GM23338 (cell line): ENCODE results near the gene TMA7. TPM values are rescaled to one million over a fixed set of nuclear protein-coding genes. Genes with fewer than 3 reads are reported as not detected.

Experiments
- ATAC-seq: fragments of 200-7000 bp; cut with Tn5 transposase; 3 replicates; pipeline ENCODE4 v1.9.1; 2020
- DNase-seq: peaks from one replicate; pipeline ENCODE4 v3.0.0-alpha.2; 2015; ENCODE audit warnings: low spot score
- H2AFZ ChIP-seq: fragments of 200-600 bp; sonication (generic); 2 replicates; pipeline ENCODE4 v1.8.0; 2016; ENCODE audit warnings: antibody characterized with exemption, mild to moderate bottlenecking, moderate library complexity
- H3F3A ChIP-seq: fragments of 200-600 bp; sonication (generic); replicated peaks from 2 replicates; pipeline ENCODE4 v1.8.0; 2017; ENCODE audit warnings: antibody characterized with exemption, mixed run types, low read depth
- H3K27ac ChIP-seq: fragments of 200-600 bp; sonication (generic); 2 replicates; pipeline ENCODE4 v1.6.1; 2016; ENCODE audit warnings: low read depth
- H3K27me3 ChIP-seq: fragments of 200-600 bp; sonication (generic); 2 replicates; pipeline ENCODE4 v1.8.0; 2016; ENCODE audit warnings: mild to moderate bottlenecking, mixed run types, moderate library complexity; ENCODE audit not compliant: insufficient read depth
- H3K36me3 ChIP-seq: fragments of 200-600 bp; sonication (generic); 2 replicates; pipeline ENCODE4 v1.8.0; 2016; ENCODE audit warnings: mild to moderate bottlenecking; ENCODE audit not compliant: insufficient read depth
- H3K4me1 ChIP-seq: fragments of 200-600 bp; sonication (generic); 2 replicates; pipeline ENCODE4 v1.8.0; 2016; ENCODE audit warnings: mild to moderate bottlenecking, moderate library complexity; ENCODE audit not compliant: insufficient read depth
- H3K4me2 ChIP-seq: fragments of 200-600 bp; sonication (generic); 2 replicates; pipeline ENCODE4 v1.7.1; 2017; ENCODE audit warnings: mixed run types
- H3K4me3 ChIP-seq: fragments of 200-600 bp; sonication (generic); 2 replicates; pipeline ENCODE4 v1.6.1; 2016; ENCODE audit warnings: mixed run types
- H3K79me2 ChIP-seq: fragments of 200-600 bp; sonication (generic); replicated peaks from 2 replicates; pipeline ENCODE4 v1.8.0; 2017; ENCODE audit warnings: mild to moderate bottlenecking; ENCODE audit not compliant: insufficient read depth
- H3K9me2 ChIP-seq: fragments of 200-600 bp; sonication (generic); 2 replicates; pipeline ENCODE4 v1.8.0; 2017; ENCODE audit not compliant: insufficient read depth
- H4K20me1 ChIP-seq: fragments of 200-600 bp; sonication (generic); replicated peaks from 2 replicates; pipeline ENCODE4 v1.8.0; 2017; ENCODE audit warnings: mild to moderate bottlenecking; ENCODE audit not compliant: insufficient read depth
- H3K27ac Mint-ChIP-seq: 2 replicates; pipeline ENCODE4 v1.8.0; 2020; ENCODE audit warnings: inconsistent platforms, mild to moderate bottlenecking, moderate library complexity, mixed read lengths
- H3K27me3 Mint-ChIP-seq: 3 replicates; pipeline ENCODE4 v1.8.0; 2022; ENCODE audit warnings: low read depth, mild to moderate bottlenecking, moderate library complexity, mixed read lengths, inconsistent platforms; ENCODE audit not compliant: insufficient read depth, poor library complexity
- H3K36me3 Mint-ChIP-seq: 3 replicates; pipeline ENCODE4 v1.8.0; 2021; ENCODE audit warnings: low read depth, mild to moderate bottlenecking, inconsistent platforms, moderate library complexity, mixed read lengths
- H3K4me1 Mint-ChIP-seq: 3 replicates; pipeline ENCODE4 v1.8.0; 2020; ENCODE audit warnings: mild to moderate bottlenecking, inconsistent platforms, mixed read lengths
- H3K4me3 Mint-ChIP-seq: 3 replicates; pipeline ENCODE4 v1.8.0; 2021; ENCODE audit warnings: moderate library complexity, mild to moderate bottlenecking, inconsistent platforms, mixed read lengths
- H3K9me3 Mint-ChIP-seq: 3 replicates; pipeline ENCODE4 v1.8.0; 2020; ENCODE audit warnings: moderate library complexity, mild to moderate bottlenecking, inconsistent platforms, mixed read lengths
- JUNB ChIP-seq: IDR thresholded peaks from one replicate; pipeline ENCODE4 v1.6.1; 2016; ENCODE audit warnings: antibody characterized with exemption; ENCODE audit not compliant: unreplicated experiment
- ZNF114 ChIP-seq: fragments of 250-450 bp; sonication (Bioruptor Pico); IDR thresholded peaks from 2 replicates; pipeline ENCODE4 v1.5.0; 2020; ENCODE audit warnings: mild to moderate bottlenecking, moderate library complexity
- polyA plus RNA-seq: library from polyadenylated mRNA; unstranded; fragments of >200 nt; fragmentation: Nextera tagmentation; extraction: Ambion mirVana; gene quantifications from 2 replicates; pipeline ENCODE4 v1.2.1, GENCODE V29; 2016
- total RNA-seq: library from RNA; depleted of rRNA; stranded (reverse); fragments of >200 nt; shearing (Covaris generic); gene quantifications from 2 replicates; pipeline ENCODE4 v1.2.3, GENCODE V29; 2014
- TF ChIP-seq, protein P1 (sequence below): fragments of 250-450 bp; sonication (Bioruptor Pico); IDR thresholded peaks from 2 replicates; pipeline ENCODE4 v1.5.0; 2020; ENCODE audit warnings: mild to moderate bottlenecking, moderate library complexity
- TF ChIP-seq, protein P2 (sequence below): IDR thresholded peaks from 2 replicates; pipeline ENCODE4 v1.6.1; 2016; ENCODE audit warnings: antibody characterized with exemption

TMA7 gene
- total and polyA plus RNA-seq, 2 experiments from 2014 or later, result 419 to 2,089 TPM

- H3K4me3 Mint-ChIP-seq, result peak overlapping the region; percentile 36; the same call in 1 of the 3 replicates
- peaks cover 38% of the 10 kb centered on the region for H3K36me3 Mint-ChIP-seq
- no peaks in the 10 kb centered on the region for H3K9me3 Mint-ChIP-seq
- TF ChIP-seq, protein P1, sequence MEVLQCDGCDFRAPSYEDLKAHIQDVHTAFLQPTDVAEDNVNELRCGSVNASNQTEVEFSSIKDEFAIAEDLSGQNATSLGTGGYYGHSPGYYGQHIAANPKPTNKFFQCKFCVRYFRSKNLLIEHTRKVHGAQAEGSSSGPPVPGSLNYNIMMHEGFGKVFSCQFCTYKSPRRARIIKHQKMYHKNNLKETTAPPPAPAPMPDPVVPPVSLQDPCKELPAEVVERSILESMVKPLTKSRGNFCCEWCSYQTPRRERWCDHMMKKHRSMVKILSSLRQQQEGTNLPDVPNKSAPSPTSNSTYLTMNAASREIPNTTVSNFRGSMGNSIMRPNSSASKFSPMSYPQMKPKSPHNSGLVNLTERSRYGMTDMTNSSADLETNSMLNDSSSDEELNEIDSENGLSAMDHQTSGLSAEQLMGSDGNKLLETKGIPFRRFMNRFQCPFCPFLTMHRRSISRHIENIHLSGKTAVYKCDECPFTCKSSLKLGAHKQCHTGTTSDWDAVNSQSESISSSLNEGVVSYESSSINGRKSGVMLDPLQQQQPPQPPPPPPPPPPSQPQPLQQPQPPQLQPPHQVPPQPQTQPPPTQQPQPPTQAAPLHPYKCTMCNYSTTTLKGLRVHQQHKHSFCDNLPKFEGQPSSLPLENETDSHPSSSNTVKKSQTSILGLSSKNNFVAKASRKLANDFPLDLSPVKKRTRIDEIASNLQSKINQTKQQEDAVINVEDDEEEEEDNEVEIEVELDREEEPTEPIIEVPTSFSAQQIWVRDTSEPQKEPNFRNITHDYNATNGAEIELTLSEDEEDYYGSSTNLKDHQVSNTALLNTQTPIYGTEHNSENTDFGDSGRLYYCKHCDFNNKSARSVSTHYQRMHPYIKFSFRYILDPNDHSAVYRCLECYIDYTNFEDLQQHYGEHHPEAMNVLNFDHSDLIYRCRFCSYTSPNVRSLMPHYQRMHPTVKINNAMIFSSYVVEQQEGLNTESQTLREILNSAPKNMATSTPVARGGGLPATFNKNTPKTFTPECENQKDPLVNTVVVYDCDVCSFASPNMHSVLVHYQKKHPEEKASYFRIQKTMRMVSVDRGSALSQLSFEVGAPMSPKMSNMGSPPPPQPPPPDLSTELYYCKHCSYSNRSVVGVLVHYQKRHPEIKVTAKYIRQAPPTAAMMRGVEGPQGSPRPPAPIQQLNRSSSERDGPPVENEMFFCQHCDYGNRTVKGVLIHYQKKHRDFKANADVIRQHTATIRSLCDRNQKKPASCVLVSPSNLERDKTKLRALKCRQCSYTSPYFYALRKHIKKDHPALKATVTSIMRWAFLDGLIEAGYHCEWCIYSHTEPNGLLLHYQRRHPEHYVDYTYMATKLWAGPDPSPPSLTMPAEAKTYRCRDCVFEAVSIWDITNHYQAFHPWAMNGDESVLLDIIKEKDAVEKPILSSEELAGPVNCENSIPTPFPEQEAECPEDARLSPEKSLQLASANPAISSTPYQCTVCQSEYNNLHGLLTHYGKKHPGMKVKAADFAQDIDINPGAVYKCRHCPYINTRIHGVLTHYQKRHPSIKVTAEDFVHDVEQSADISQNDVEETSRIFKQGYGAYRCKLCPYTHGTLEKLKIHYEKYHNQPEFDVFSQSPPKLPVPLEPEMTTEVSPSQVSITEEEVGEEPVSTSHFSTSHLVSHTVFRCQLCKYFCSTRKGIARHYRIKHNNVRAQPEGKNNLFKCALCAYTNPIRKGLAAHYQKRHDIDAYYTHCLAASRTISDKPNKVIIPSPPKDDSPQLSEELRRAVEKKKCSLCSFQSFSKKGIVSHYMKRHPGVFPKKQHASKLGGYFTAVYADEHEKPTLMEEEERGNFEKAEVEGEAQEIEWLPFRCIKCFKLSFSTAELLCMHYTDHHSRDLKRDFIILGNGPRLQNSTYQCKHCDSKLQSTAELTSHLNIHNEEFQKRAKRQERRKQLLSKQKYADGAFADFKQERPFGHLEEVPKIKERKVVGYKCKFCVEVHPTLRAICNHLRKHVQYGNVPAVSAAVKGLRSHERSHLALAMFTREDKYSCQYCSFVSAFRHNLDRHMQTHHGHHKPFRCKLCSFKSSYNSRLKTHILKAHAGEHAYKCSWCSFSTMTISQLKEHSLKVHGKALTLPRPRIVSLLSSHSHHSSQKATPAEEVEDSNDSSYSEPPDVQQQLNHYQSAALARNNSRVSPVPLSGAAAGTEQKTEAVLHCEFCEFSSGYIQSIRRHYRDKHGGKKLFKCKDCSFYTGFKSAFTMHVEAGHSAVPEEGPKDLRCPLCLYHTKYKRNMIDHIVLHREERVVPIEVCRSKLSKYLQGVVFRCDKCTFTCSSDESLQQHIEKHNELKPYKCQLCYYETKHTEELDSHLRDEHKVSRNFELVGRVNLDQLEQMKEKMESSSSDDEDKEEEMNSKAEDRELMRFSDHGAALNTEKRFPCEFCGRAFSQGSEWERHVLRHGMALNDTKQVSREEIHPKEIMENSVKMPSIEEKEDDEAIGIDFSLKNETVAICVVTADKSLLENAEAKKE (CRISPR knock-in tag), result no peak
- TF ChIP-seq JUNB, result no peak
- peak overlapping the region; percentile 99 for H3K27ac Mint-ChIP-seq
- no peak overlapping the region for H3K4me2 ChIP-seq
- H3K79me2 ChIP-seq, result peaks cover 18% of the 10 kb centered on the region
- no peaks in the 10 kb centered on the region for H3K9me2 ChIP-seq
- peaks cover 28% of the 10 kb centered on the region for H3K4me1 Mint-ChIP-seq
- H3K27ac ChIP-seq, result peak overlapping the region; percentile 96
- DNase-seq (no peak), ATAC-seq (no peak)
- H2AFZ ChIP-seq, result no peak overlapping the region
- H3K27me3 ChIP-seq, result no peaks in the 10 kb centered on the region
- H4K20me1 ChIP-seq, result no peaks in the 10 kb centered on the region
- peaks cover 7% of the 10 kb centered on the region for H3K4me1 ChIP-seq
- no peak overlapping the region for H3K4me3 ChIP-seq
- H3K36me3 ChIP-seq, result peaks cover 9% of the 10 kb centered on the region; the same call in 1 of the 2 replicates
- peaks cover 12% of the 10 kb centered on the region for H3K27me3 Mint-ChIP-seq
- H3F3A ChIP-seq, result peaks cover 8% of the 10 kb centered on the region; the same call in 1 of the 2 replicates
These were observed 27.0 kb downstream of the TMA7 start for GRCh38 chr3:48467110-48467454.

DNA sequence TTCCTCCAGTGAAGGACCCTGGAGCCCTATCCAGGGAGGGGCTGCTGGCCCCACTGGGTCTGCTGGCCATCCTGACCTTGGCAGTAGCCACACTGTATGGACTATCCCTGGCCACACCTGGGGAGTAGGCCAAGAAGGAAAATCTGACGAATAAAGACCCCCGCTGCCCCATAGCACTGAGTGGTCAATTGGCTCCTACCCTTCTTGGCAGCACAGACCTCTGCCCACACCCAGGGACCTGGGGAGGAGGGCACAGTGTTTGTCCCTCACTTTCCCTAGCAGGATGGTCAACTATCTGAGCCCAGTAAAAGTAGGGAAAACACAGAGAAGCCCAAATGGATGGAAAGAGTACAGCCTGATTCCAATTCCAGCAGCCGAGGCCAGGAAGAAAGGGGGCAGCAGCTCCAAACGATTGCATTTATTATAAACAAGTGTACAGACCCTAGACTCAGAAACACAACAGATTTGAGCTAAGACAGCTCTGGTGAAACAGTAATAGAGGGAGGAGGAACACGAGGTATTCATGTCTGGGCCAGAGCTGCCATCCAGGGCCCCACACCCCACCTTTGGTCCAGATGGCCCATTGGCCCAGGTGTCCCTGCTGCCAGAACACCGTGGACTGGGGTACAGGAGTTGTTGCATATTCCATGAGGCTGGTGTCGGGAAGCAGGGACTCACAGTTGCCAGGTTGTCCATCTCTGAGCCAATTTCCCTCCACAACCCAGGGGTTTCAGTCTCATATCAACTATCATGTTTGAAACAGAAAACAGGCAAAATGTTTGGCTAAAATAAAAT, 27.6 kb downstream of the TMA7 start:
- no peak overlapping the region for H3K4me3 ChIP-seq
- H3K36me3 Mint-ChIP-seq, result peaks cover 38% of the 10 kb centered on the region
- H3K27ac Mint-ChIP-seq, result peak overlapping the region; percentile 99
- H3K4me1 ChIP-seq, result peaks cover 12% of the 10 kb centered on the region
- TF ChIP-seq, protein P2, sequence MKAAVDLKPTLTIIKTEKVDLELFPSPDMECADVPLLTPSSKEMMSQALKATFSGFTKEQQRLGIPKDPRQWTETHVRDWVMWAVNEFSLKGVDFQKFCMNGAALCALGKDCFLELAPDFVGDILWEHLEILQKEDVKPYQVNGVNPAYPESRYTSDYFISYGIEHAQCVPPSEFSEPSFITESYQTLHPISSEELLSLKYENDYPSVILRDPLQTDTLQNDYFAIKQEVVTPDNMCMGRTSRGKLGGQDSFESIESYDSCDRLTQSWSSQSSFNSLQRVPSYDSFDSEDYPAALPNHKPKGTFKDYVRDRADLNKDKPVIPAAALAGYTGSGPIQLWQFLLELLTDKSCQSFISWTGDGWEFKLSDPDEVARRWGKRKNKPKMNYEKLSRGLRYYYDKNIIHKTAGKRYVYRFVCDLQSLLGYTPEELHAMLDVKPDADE, result no peak
- TF ChIP-seq ZNF114 (no peak), JUNB (no peak)
- peaks cover 8% of the 10 kb centered on the region; the same call in 1 of the 2 replicates for H3F3A ChIP-seq
- H3K27me3 ChIP-seq, result no peaks in the 10 kb centered on the region
- no peaks in the 10 kb centered on the region for H3K9me2 ChIP-seq
- H2AFZ ChIP-seq, result no peak overlapping the region
- peaks cover 9% of the 10 kb centered on the region; the same call in 1 of the 2 replicates for H3K36me3 ChIP-seq
- no peak overlapping the region for H3K4me2 ChIP-seq
- no peaks in the 10 kb centered on the region for H3K9me3 Mint-ChIP-seq
- no peaks in the 10 kb centered on the region for H4K20me1 ChIP-seq
- H3K4me3 Mint-ChIP-seq, result no peak overlapping the region; the same call in 2 of the 3 replicates
- peaks cover 24% of the 10 kb centered on the region for H3K79me2 ChIP-seq
- no peak for DNase-seq
- H3K27ac ChIP-seq, result peak overlapping the region; percentile 96; the same call in 1 of the 2 replicates
- ATAC-seq, result no peak
- peaks cover 28% of the 10 kb centered on the region for H3K4me1 Mint-ChIP-seq
- H3K27me3 Mint-ChIP-seq, result peaks cover 14% of the 10 kb centered on the region
